G401 (cell line): ENCODE data around the gene BICDL2. TPM values are rescaled to one million over a fixed set of nuclear protein-coding genes. Genes with fewer than 3 reads are reported as not detected.

ENCODE experiments used
- DNase-seq: peaks from one replicate; pipeline ENCODE4 v3.0.0-alpha.2; 2015; ENCODE audit warnings: low spot score
- in situ Hi-C: cut with HindIII; loops from 2 replicates; pipeline ENCODE4 v1.10.0; 2016; ENCODE audit warnings: low sequenced_read_pairs, mixed read lengths
- total RNA-seq: library from RNA; depleted of rRNA; stranded (reverse); fragments of >200 nt; shearing (Covaris generic); gene quantifications from 2 replicates; pipeline ENCODE4 v1.2.3, GENCODE V29; 2014

Gene BICDL2
- total RNA-seq, 1 experiment from 2014 or later: 1.1 TPM

- in situ Hi-C loops: no loop called here
- DNase-seq: no peak
Measured at GRCh38 chr16:3029491-3030221, 7.1 kb downstream of the BICDL2 start.

GRCh38 chr16:3028716-3029319, 7.9 kb downstream of the BICDL2 start:
- no peak for DNase-seq
- in situ Hi-C loops: no loop called here

- peak; percentile 91 for DNase-seq
- in situ Hi-C loops: no loop called here
Measured at GRCh38 chr16:3027983-3028715, 8.6 kb downstream of the BICDL2 start.

- in situ Hi-C loops: no loop called here
- no peak for DNase-seq
Measured at GRCh38 chr16:3027489-3027795, 9.3 kb downstream of the BICDL2 start.

GRCh38 chr16:3026609-3027488, 9.9 kb downstream of the BICDL2 start:
- in situ Hi-C loops: no loop called here
- no peak for DNase-seq

- no peak for DNase-seq
- in situ Hi-C loops: no loop called here
Measured at GRCh38 chr16:3026003-3026378, 10.8 kb downstream of the BICDL2 start.

GRCh38 chr16:3025032-3026002, 11.4 kb downstream of the BICDL2 start:
- in situ Hi-C loops: no loop called here
- DNase-seq: no peak

- in situ Hi-C loops: no loop called here
- peak; percentile 99 for DNase-seq
Measured at GRCh38 chr16:3023669-3024478, 12.9 kb downstream of the BICDL2 start, which contains the start of the genes HCFC1R1 and THOC6. Gene HCFC1R1, minus strand, starts transcription at chr16:3023942. Its CDS starts 1 bp downstream, at chr16:3023941. Gene THOC6, plus strand, starts transcription at chr16:3024035. Its CDS starts 292 bp downstream, at chr16:3024327.

- in situ Hi-C loops: no loop called here
- peak; percentile 70 for DNase-seq
Measured at GRCh38 chr16:3023415-3023668, 13.4 kb downstream of the BICDL2 start.

- in situ Hi-C loops: no loop called here
- peak; percentile 24 for DNase-seq
Measured at GRCh38 chr16:3022684-3023414, 13.9 kb downstream of the BICDL2 start.

- in situ Hi-C loops: no loop called here
- peak; percentile 62 for DNase-seq
Measured at GRCh38 chr16:3022208-3022683, 14.5 kb downstream of the BICDL2 start.

GRCh38 chr16:3021449-3022207, 15.1 kb downstream of the BICDL2 start:
- in situ Hi-C loops: no loop called here
- DNase-seq: peak; percentile 69

GRCh38 chr16:3020604-3021448, 15.9 kb downstream of the BICDL2 start:
- DNase-seq: peak; percentile 41
- in situ Hi-C loops: no loop called here

- peak; percentile 54 for DNase-seq
- in situ Hi-C loops: no loop called here
Measured at GRCh38 chr16:3020247-3020603, 16.5 kb downstream of the BICDL2 start, which contains the start of gene TNFRSF12A. Gene TNFRSF12A, plus strand, starts transcription at chr16:3020368. Its CDS starts 30 bp downstream, at chr16:3020398.

- in situ Hi-C loops: no loop called here
- no peak for DNase-seq
Measured at GRCh38 chr16:3019594-3020246, 17.0 kb downstream of the BICDL2 start.
